GM19351 (cell line): Measurements from ENCODE around the gene PDZD2.
"Not testable (repeated sequence)": the region's sequence is repeated elsewhere in the genome, so short reads cannot be mapped to it uniquely, and the experiment has no call there.

ENCODE experiments used
- ATAC-seq: cut with Tn5 transposase; IDR thresholded peaks from one replicate; pipeline ENCODE4 v1.9.1; 2021; ENCODE audit warnings: mild to moderate bottlenecking, moderate library complexity; ENCODE audit not compliant: unreplicated experiment

Gene PDZD2

DNA sequence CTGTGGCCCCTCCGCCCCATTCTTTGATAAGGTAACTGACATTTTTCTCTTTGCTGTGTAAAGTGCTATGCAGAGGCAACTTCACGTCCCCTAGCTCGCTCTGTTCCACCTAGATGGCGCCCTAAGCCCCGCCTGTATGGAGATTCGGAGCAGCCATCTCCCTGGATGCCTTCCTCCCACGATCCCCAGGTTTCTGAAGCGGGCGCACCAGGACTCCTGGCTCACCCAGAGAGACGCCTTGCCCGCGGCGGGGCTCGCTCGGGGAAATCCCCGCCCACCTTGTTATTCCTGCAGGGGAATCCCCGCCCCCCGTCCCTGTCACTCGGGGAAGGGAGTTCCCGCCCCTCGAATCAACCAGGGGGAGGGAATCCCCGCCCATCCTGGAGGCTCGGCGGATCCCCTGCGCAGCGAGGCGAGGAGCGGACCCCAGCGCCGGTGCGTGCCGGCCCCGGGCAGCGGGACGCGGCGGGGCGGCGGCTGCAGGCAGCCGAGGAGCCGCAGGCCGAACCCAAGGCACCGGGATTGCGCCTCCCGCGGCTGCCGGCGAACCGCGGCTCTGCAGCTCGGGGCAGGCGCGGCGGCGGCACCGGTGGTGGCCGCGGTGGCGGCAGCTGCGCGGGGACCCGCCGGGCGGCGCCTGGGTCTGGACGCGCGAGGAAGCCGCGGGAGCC is at the start of gene PDZD2:
Gene PDZD2, plus strand, starts transcription at position 384 of the 671 bp plus-strand sequence.
- peak; percentile 79 for ATAC-seq

DNA sequence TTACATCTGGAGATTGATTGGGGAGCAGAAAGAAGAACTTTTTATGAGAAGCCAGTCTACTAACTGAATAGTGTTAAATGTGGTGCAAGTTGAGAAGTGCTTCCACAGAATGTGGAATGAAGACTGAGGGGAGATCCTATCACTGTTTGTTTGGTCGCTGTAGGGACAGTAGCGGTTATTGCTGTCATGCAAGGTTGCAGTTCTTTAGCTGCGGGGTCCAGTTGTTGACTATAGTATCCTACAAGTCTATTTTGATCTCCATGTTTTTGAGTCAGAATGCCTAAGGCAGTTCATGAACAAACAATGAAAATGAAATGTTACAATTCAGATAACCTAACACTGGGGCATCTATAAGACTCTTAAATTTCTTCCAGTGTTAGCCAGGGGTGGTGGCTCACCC is 45.3 kb upstream of the PDZD2 start:
- no peak for ATAC-seq

DNA sequence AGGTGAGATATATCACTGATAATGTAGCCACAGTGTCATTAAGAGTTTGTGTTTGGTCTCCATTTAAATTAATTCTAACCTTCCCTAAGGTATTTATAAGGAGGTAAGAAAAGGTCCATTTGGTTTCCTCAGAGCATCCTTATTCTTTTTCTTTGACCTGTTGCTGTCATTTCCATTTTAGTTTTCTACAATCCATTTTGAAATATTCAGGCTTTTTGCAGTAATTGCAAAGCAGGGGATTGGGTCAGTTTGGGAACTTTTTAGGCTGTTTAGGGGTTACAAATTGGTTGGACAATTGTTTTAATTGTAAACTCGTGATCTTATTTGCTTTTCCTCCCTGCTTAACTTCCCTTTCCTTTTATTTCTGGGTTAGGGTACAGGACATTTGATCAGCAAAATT is 42.6 kb upstream of the PDZD2 start:
- no peak for ATAC-seq

GRCh38 chr5:31598640-31599611 is 40.0 kb upstream of the PDZD2 start:
- ATAC-seq: no peak

DNA sequence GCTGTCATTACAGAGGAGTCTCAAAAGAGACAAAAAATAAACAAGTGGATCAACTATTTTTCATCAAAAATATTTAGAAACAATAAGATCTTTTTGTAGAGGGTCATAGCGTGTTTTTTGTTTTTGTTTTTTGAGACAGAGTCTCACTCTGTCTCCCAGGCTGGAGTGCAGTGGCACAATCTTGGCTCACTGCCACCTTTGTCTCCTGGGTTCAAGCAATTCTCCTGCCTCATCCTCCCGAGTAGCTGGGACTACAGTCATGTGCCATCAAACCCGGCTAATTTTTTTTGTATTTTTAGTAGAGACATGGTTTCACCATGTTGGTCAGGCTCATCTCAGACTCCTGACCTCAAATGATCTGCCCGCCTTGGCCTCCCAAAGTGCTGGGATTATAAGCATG is 36.6 kb upstream of the PDZD2 start:
- not testable (repeated sequence) for ATAC-seq

GRCh38 chr5:31604240-31604639 is 34.7 kb upstream of the PDZD2 start:
- no peak for ATAC-seq

DNA sequence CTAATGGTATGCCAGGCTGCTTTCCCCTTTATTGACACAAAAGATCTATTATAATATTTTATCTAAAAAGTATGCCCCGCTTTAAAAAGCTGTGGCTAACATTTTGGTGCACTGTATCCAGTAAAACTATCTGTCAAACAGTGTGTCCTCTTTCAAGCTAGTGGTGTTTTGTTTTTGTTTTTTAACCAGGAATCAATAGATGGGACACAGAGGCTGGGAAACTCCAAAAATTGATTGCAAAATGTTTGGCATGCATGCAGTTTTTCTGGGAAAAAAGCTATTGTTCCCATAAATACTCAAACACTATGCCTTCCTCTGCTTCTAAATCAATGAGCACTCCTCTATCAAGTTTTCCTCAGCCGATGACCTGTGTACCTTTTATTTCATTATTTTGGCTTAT is 34.3 kb upstream of the PDZD2 start:
- ATAC-seq: no peak

- ATAC-seq: no peak
Measured at GRCh38 chr5:31605920-31606319, 33.0 kb upstream of the PDZD2 start.

DNA sequence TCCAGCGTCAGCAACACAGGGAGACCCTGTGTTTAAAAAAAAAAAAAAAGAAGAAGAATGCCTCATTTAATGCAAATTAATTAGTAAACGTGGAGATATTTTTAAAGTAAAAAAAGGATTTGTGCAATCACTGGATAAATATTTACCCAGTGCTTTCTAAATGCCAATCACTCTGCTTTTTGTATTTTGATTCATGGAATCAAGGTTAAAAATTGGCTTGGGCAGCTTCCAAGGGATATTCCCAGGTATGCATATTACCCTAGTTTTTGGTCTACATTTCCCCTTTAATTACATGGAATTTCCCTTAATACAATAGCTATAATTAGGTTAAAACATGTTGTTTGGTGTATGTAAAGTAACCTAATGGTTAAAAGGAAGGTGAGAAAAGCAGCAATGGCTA is 31.4 kb upstream of the PDZD2 start:
- no peak for ATAC-seq

DNA sequence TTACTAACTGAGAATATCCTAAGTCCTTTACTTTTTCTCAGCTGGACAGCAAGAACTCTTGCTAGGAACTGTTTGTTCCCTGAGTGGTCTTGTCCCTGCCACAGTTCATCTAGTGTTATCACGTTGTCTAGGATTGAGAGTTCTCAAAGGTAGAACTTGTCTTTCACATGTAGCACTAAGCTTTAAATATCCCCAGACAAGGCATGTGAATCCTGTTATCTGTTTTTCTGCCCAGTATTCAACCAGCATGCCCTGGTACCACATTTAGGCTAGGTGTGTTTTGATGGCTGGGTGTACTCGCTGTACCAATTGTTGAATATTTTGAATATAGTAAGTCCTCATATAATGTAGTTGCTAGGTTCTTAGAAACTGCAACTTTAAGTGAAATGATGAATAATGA is 27.9 kb upstream of the PDZD2 start:
- no peak for ATAC-seq

DNA sequence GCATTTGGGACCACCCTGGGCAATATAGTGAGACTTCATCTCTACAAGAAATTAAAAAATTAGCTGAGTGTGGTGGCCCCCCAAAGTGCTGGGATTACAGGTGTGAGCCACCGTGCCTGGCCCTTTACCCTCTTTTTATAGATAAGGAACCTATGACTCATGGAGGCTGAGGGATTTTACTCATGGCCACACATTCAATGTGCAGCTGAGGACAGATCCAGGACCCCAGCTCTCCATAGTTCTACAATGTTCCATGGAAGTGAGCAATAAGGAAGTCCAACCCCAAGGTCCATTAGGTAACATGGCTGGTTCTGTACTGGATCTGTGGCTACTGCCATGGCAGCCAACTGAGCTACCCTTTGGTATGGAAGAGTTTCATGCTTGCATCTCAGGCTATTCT is 25.3 kb upstream of the PDZD2 start:
- ATAC-seq: no peak

- no peak for ATAC-seq
Measured at GRCh38 chr5:31614151-31615020, 24.5 kb upstream of the PDZD2 start.

GRCh38 chr5:31617867-31618266 is 21.1 kb upstream of the PDZD2 start:
- no peak for ATAC-seq

GRCh38 chr5:31620026-31620425 is 18.9 kb upstream of the PDZD2 start:
- no peak for ATAC-seq

DNA sequence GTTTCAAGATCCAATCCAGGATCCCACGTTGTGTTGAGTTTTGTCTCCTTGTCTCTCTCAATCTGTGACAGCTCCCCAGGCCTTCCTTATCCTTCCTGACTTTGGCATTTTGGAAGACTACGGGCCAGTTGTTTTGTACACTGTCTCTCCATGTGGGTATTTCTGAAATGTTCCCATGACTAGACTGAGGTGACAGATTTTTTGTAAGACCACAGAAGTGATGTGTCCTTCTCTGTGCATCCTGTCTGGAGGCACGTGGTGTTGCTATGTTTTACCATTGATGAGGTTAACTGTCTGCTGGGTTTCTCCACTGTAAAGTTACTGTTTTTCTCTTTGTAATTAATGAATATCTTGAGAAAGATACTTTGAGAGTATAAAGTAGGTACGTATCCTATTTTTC is 15.7 kb upstream of the PDZD2 start:
- no peak for ATAC-seq

GRCh38 chr5:31625394-31625793 is 13.5 kb upstream of the PDZD2 start:
- ATAC-seq: no peak

DNA sequence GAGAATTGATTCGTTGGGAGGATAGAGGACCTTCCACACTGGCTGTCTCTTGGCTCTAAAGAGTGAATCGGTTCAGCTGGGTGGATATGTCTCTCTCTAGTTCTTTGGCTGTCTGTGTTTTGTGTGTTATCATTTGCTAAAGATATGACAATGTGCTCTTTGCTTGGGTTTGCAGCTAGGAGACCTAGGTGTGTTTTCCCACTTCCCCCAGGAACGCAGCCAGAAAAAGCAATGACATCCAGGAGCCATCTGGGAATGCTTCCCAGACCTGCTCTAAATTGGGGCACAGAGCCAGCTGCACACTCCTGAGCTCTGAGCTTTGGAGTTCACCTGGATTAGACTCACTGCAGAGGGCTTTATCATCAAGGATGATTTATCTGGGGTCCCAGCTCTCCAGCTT is 12.8 kb upstream of the PDZD2 start:
- no peak for ATAC-seq

- ATAC-seq: no peak
Measured at GRCh38 chr5:31626604-31627234, 12.2 kb upstream of the PDZD2 start.

DNA sequence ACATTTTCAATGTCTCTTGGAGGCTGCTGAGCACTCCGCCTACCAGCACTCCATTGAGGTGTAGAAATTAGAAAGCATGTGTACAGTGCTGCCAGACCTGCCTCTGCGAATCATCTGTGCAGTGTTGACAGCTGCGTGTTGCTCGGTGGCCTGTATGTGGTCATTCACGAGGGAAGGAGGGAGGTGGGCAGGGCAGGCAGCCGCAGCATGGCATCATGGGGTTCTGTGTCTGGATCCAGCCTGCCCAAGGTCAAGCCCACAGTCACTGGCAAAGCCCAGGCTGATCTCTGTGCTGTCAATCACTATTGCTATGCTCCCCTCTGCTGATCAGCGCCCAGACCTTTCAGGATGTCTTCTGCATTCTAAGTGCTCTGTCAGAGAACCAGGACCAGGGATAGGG is 8.0 kb upstream of the PDZD2 start:
- no peak for ATAC-seq

DNA sequence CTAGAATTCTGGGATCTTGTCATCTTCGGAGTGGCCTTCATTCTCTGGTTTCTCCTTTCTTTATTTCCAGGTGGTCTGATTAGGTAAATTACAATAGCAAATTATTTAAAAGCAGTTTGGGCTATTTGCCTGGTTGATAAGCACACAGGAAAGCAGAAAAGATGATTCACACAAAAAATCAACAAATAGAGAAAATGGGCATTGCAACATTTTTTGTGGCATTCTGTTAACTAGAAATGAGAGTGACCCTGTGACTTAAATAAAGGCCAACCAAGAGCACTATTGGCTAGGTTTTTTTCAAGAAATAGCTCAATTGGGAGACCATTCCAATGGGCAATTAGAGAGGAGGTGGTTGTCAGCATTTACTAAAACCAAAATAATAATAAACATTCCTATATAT is 6.5 kb upstream of the PDZD2 start:
- no peak for ATAC-seq

DNA sequence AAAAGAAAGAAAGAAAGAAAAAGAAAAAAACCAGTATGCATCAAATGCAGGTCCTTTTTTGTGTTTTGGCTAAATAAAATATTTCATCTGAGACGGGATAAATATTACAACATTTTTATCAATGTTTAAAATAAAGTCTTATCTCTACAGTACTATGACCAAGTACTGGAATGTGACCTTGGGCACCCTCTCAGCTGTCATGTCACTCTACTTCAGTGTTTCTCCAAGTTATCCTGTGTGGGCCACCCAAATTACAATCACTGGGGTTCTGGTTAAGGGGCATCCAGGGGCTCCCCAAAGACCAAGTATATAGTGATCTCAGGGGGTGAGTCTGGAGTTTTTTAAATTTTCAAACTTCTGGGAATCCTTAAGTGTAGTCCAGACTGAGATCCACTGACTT is 3.5 kb upstream of the PDZD2 start:
- no peak for ATAC-seq
